ENCODE results near the gene CHST11.
A peak's percentile ranks its signal among the peaks of the same experiment; 100 is the strongest.
"Not testable (repeated sequence)": the region's sequence is repeated elsewhere in the genome, so short reads cannot be mapped to it uniquely, and the experiment has no call there.

The CHST11 gene

DNA sequence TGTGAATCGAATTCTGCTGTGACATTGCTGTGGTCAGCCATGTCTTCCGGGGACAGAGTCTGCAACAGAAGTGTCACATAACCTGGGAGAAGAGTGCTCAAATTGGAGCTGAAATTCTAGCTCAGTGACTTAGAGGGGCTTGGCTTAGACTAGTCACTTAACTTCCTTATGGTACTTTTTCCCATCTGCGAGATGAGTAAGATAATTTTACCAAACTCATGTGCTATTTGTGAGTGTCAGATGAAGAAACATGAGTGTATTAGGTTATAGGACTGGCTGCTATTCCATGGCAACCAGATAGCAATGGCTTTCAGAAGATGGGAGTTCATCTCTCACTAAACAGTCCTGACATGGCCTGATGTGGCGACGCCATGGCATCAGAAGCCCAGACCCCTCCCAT lies 104.1 kb downstream of the CHST11 start:
- CTCF ChIA-PET = interaction anchor here (0.8 to 1.3 kb wide), 3 partner anchors 8 to 17 kb away, joined by 3 read pairs; no protein-coding TSS in a partner anchor
- no peak for DNase-seq
- peaks cover 50% of the 10 kb centered on the region for H3K36me3 Mint-ChIP-seq
- no peak overlapping the region for H3K4me3 Mint-ChIP-seq
- H3K4me1 Mint-ChIP-seq = peaks cover 3% of the 10 kb centered on the region
- no peaks in the 10 kb centered on the region for H3K27me3 Mint-ChIP-seq
- peaks cover 15% of the 10 kb centered on the region for H3K9me3 Mint-ChIP-seq
- no peak overlapping the region for H3K27ac Mint-ChIP-seq

- H3K27ac Mint-ChIP-seq = no peak overlapping the region
- no peak for DNase-seq
- no peak overlapping the region for H3K4me3 Mint-ChIP-seq
- H3K4me1 Mint-ChIP-seq = peaks cover 14% of the 10 kb centered on the region
- CTCF ChIA-PET = no interaction called here
- H3K27me3 Mint-ChIP-seq = no peaks in the 10 kb centered on the region
- H3K9me3 Mint-ChIP-seq = peaks cover 23% of the 10 kb centered on the region
- H3K36me3 Mint-ChIP-seq = peaks cover 66% of the 10 kb centered on the region
Measured at GRCh38 chr12:104562763-104563162, 106.0 kb downstream of the CHST11 start.

- CTCF ChIA-PET, H3K27me3 Mint-ChIP-seq, H3K27ac Mint-ChIP-seq, H3K4me3 Mint-ChIP-seq, DNase-seq: not testable (repeated sequence)
- H3K36me3 Mint-ChIP-seq = peaks cover 69% of the 10 kb centered on the region
- H3K9me3 Mint-ChIP-seq = peaks cover 27% of the 10 kb centered on the region
- peaks cover 33% of the 10 kb centered on the region for H3K4me1 Mint-ChIP-seq
Measured at GRCh38 chr12:104564662-104565061, 107.9 kb downstream of the CHST11 start.

DNA sequence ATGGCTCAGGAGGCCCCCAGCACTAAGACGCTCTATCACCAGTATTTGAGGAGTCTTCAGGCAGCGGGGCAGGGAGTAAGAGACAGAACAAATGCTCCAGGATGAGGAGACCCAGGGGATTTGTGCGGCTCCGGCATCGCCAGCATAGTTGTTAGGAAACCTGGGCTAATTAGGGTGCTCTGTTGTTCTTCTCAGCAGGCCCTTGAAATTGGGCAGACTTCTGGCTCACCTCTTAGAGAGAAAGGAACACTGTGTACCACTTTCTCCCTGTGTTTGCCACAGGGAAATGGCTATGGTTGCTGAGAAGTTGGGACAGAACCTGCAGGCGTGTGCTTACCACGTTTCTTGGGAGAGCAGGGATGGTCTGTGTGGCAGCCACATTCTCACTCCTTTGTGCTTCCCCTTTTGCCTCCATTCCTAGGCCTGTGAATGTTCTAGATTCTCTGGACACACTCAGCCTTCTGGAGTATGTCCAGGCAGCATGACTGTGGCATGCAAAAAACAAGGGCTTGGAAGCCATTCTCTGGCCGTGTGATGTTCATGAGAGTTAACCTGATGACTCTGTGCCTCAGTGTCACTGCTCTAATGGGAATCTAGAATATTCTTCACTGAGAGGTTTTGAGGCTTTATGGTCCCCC lies 109.0 kb downstream of the CHST11 start:
- Mint-ChIP-seq H3K4me1 (peaks cover 43% of the 10 kb centered on the region), H3K27ac (no peak overlapping the region)
- CTCF ChIA-PET = no interaction called here

GRCh38 chr12:104566244-104566993 lies 109.7 kb downstream of the CHST11 start:
- CTCF ChIA-PET = no interaction called here
- H3K27ac Mint-ChIP-seq = no peak overlapping the region

More for the DNA sequence above, 109.0 kb downstream of the CHST11 start:
- H3K27me3 Mint-ChIP-seq = no peaks in the 10 kb centered on the region
- H3K4me3 Mint-ChIP-seq = no peak overlapping the region
- H3K36me3 Mint-ChIP-seq = peaks cover 68% of the 10 kb centered on the region
- no peak for DNase-seq
- peaks cover 27% of the 10 kb centered on the region for H3K9me3 Mint-ChIP-seq

GRCh38 chr12:104567832-104568486 lies 111.2 kb downstream of the CHST11 start:
- H3K4me1 Mint-ChIP-seq = peaks cover 50% of the 10 kb centered on the region
- DNase-seq = no peak
- H3K27ac Mint-ChIP-seq = no peak overlapping the region
- CTCF ChIA-PET = interaction anchor here (0.9 to 1.2 kb wide), 2 partner anchors 9 to 11 kb away, joined by 4 to 5 read pairs; no protein-coding TSS in a partner anchor
- H3K9me3 Mint-ChIP-seq = peaks cover 30% of the 10 kb centered on the region
- peaks cover 65% of the 10 kb centered on the region for H3K36me3 Mint-ChIP-seq
- H3K27me3 Mint-ChIP-seq = no peaks in the 10 kb centered on the region
- no peak overlapping the region for H3K4me3 Mint-ChIP-seq

More at GRCh38 chr12:104566244-104566993, 109.7 kb downstream of the CHST11 start:
- Mint-ChIP-seq H3K9me3 (peaks cover 27% of the 10 kb centered on the region), H3K27me3 (no peaks in the 10 kb centered on the region), H3K4me1 (peaks cover 48% of the 10 kb centered on the region), H3K4me3 (no peak overlapping the region), H3K36me3 (peaks cover 65% of the 10 kb centered on the region)
- no peak for DNase-seq

GRCh38 chr12:104568487-104568868 lies 111.7 kb downstream of the CHST11 start:
- Mint-ChIP-seq H3K4me3 (no peak overlapping the region), H3K27ac (peak overlapping the region; percentile 60), H3K4me1 (peaks cover 50% of the 10 kb centered on the region), H3K36me3 (peaks cover 64% of the 10 kb centered on the region), H3K9me3 (peaks cover 28% of the 10 kb centered on the region), H3K27me3 (no peaks in the 10 kb centered on the region)
- DNase-seq = no peak
- CTCF ChIA-PET = interaction anchor here (0.7 to 1.6 kb wide), 5 partner anchors 8 to 185 kb away, joined by 3 to 7 read pairs (median 4); no protein-coding TSS in a partner anchor

GRCh38 chr12:104568935-104569334 lies 112.2 kb downstream of the CHST11 start:
- Mint-ChIP-seq H3K4me3 (no peak overlapping the region), H3K9me3 (peaks cover 24% of the 10 kb centered on the region), H3K27ac (peak overlapping the region; percentile 79), H3K4me1 (peaks cover 52% of the 10 kb centered on the region), H3K27me3 (no peaks in the 10 kb centered on the region), H3K36me3 (peaks cover 64% of the 10 kb centered on the region)
- CTCF ChIA-PET = interaction anchor here (0.7 to 1.6 kb wide), 7 partner anchors 8 to 187 kb away, joined by 3 to 7 read pairs (median 4); no protein-coding TSS in a partner anchor
- no peak for DNase-seq

GRCh38 chr12:104569346-104570173 lies 112.8 kb downstream of the CHST11 start:
- DNase-seq = peak; percentile 60
- Mint-ChIP-seq H3K36me3 (peaks cover 57% of the 10 kb centered on the region), H3K9me3 (peaks cover 18% of the 10 kb centered on the region), H3K4me1 (peaks cover 51% of the 10 kb centered on the region), H3K27ac (peak overlapping the region; percentile 79), H3K4me3 (peak overlapping the region; percentile 24), H3K27me3 (no peaks in the 10 kb centered on the region)
- CTCF ChIA-PET = interaction anchor here (0.7 to 1.7 kb wide), 8 partner anchors 9 to 188 kb away, joined by 3 to 7 read pairs (median 4); no protein-coding TSS in a partner anchor

DNA sequence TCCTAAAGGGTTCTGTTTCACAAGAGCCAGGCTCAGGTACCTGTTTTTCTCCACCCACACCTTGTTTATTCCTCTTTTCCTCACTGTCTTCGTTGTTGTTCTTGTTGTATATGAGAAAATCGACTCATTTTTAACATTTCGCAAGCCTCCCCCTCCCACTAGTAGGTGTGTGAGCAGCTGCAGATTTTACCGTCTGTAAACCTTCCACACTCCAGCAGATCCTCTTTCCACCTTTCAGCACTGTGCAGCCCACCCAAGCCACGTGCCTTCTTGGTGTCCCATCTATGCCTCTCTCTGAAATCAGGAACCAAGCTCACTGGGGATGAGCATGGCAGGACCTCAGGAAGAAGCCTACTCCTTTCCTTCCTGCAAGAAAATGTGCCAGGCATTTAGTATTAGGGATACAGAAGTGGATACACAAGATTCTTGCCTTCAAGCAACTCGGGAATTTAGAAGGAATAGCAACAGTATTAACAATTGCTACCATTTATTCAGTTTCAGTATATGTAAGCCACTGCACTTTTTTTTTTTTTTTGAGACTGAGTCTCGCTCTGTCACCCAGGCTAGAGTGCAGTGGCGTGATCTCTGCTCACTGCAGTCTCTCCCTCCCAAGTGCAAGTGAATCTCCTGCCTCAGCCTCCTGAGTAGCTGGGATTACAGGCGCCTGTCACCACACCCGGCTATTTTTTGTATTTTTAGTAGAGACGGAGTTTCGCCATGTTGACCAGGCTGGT lies 113.6 kb downstream of the CHST11 start:
- DNase-seq = no peak
- H3K9me3 Mint-ChIP-seq = peaks cover 15% of the 10 kb centered on the region
- no peak overlapping the region for H3K4me3 Mint-ChIP-seq

DNA sequence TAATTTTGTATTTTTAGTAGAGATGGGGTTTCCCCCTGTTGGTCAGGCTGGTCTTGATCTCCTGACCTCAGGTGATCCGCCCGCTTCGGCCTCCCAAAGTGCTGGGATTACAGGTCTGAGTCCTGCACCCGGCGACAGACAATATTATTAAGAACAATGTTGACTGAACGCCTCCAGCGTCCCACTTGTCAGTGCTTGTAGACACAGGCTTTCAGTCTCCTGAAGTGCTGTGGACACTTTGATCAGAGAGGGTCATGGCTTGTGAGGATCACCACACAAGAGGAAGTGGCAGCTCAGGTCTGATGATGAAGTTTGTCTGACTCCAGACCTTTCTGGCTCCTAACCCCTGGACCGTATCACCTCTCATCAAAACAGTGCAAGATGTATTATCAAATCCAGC lies 114.6 kb downstream of the CHST11 start:
- H3K27me3 Mint-ChIP-seq = no peaks in the 10 kb centered on the region
- H3K9me3 Mint-ChIP-seq = peaks cover 13% of the 10 kb centered on the region
- peaks cover 63% of the 10 kb centered on the region for H3K4me1 Mint-ChIP-seq
- H3K27ac Mint-ChIP-seq = no peak overlapping the region
- H3K36me3 Mint-ChIP-seq = peaks cover 48% of the 10 kb centered on the region
- no peak overlapping the region for H3K4me3 Mint-ChIP-seq
- CTCF ChIA-PET = interaction anchor here (1.7 kb wide), 1 partner anchor 189 kb away, joined by 5 read pairs; no protein-coding TSS in a partner anchor
- DNase-seq = no peak

More for the DNA sequence above, 113.6 kb downstream of the CHST11 start:
- CTCF ChIA-PET = interaction anchor here (1.1 to 1.7 kb wide), 2 partner anchors 110 to 188 kb away, joined by 3 to 5 read pairs; no protein-coding TSS in a partner anchor
- Mint-ChIP-seq H3K36me3 (peaks cover 54% of the 10 kb centered on the region), H3K27ac (peak overlapping the region; percentile 79), H3K4me1 (peaks cover 55% of the 10 kb centered on the region), H3K27me3 (no peaks in the 10 kb centered on the region)

DNA sequence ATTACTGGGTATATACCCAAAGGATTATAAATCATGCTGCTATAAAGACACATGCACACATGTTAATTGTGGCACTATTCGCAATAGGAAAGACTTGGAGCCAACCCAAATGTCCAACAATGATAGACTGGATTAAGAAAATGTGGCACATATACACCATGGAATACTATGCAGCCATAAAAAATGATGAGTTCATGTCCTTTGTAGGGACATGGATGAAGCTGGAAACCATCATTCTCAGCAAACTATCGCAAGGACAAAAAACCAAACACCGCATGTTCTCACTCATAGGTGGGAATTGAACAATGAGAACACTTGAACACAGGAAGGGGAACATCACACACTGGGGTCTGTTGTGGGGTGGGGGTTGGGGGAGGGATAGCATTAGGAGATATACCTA lies 117.6 kb downstream of the CHST11 start:
- H3K9me3 Mint-ChIP-seq = not testable (repeated sequence)

GRCh38 chr12:104574758-104575157 lies 118.0 kb downstream of the CHST11 start:
- DNase-seq, H3K4me3 Mint-ChIP-seq, H3K27ac Mint-ChIP-seq, CTCF ChIA-PET, H3K9me3 Mint-ChIP-seq, H3K27me3 Mint-ChIP-seq: not testable (repeated sequence)
- Mint-ChIP-seq H3K36me3 (peaks cover 29% of the 10 kb centered on the region), H3K4me1 (peaks cover 54% of the 10 kb centered on the region)

More for the DNA sequence above, 117.6 kb downstream of the CHST11 start:
- H3K27ac Mint-ChIP-seq, H3K4me3 Mint-ChIP-seq, H3K27me3 Mint-ChIP-seq, CTCF ChIA-PET, DNase-seq: not testable (repeated sequence)
- Mint-ChIP-seq H3K4me1 (peaks cover 54% of the 10 kb centered on the region), H3K36me3 (peaks cover 29% of the 10 kb centered on the region)

All from activated naive CD4-positive, alpha-beta T cell treated with anti-CD3 and anti-CD28 coated beads, Interleukin-2, amount 10 ng/mL, durations not matched to agents 7 days and 5 days (primary cell).